ENCODE results near the gene PLEKHG5. TPM values are rescaled to one million over a fixed set of nuclear protein-coding genes. Genes with fewer than 3 reads are reported as not detected.

PLEKHG5 gene
- total RNA-seq, 1 donor from 2014 or later = 17.2 TPM

- DNase-seq (ENCODE audit: extremely low spot score in 2 of 2) = no peak
- H3K27ac ChIP-seq = no peak within 1 kb of the TSS
- H3K36me3 ChIP-seq = peaks cover 0 to 15% of the 10 kb centered on the region in 2 donors
- intact Hi-C loops (cut with DNase I) = no loop called here
- no peaks in the 10 kb centered on the region for H3K27me3 ChIP-seq
- no peaks in the 10 kb centered on the region for H3K4me1 ChIP-seq
- no peak for TF ChIP-seq POLR2AphosphoS5 (IDR thresholded peaks at IDR 0.05; ENCODE audit: insufficient read depth in 1 of 2, low read depth in 1 of 2)
- TF ChIP-seq CTCF (IDR thresholded peaks at IDR 0.05) = no peak
- no peak for TF ChIP-seq POLR2A (IDR thresholded peaks at IDR 0.05)
- H3K4me3 ChIP-seq = peak within 1 kb of the TSS in 1 of 2 donors; percentile 28
- no peaks in the 10 kb centered on the region for H3K9me3 ChIP-seq
Observed at GRCh38 chr1:6466023-6466422, 25.4 kb downstream of the PLEKHG5 start, which contains the start of gene TNFRSF25. Gene TNFRSF25 (minus strand): TSS chr1:6466173. CDS start chr1:6466107, 66 bp downstream.

GRCh38 chr1:6465461-6466005, 25.9 kb downstream of the PLEKHG5 start:
- Histone ChIP-seq H3K36me3 (peaks cover 0 to 16% of the 10 kb centered on the region in 2 donors), H3K4me3 (peak overlapping the region in 1 of 2 donors; percentile 28)

GRCh38 chr1:6464915-6465314, 26.6 kb downstream of the PLEKHG5 start:
- Histone ChIP-seq H3K4me3 (peak overlapping the region in 1 of 2 donors; percentile 28), H3K27me3 (no peaks in the 10 kb centered on the region), H3K36me3 (peaks cover 0 to 16% of the 10 kb centered on the region in 2 donors), H3K4me1 (peaks cover 10% of the 10 kb centered on the region), H3K9me3 (no peaks in the 10 kb centered on the region), H3K27ac (no peak overlapping the region)
- no peak for TF ChIP-seq POLR2AphosphoS5 (IDR thresholded peaks at IDR 0.05; ENCODE audit: insufficient read depth in 1 of 2, low read depth in 1 of 2)
- no peak for TF ChIP-seq POLR2A (IDR thresholded peaks at IDR 0.05)
- no peak for TF ChIP-seq CTCF (IDR thresholded peaks at IDR 0.05)
- intact Hi-C loops (cut with DNase I) = no loop called here
- DNase-seq (ENCODE audit: extremely low spot score in 2 of 2) = no peak

More at GRCh38 chr1:6465461-6466005, 25.9 kb downstream of the PLEKHG5 start:
- intact Hi-C loops (cut with DNase I) = no loop called here
- no peak overlapping the region for H3K27ac ChIP-seq
- no peak for TF ChIP-seq POLR2AphosphoS5 (IDR thresholded peaks at IDR 0.05; ENCODE audit: insufficient read depth in 1 of 2, low read depth in 1 of 2)
- TF ChIP-seq POLR2A (IDR thresholded peaks at IDR 0.05) = no peak
- TF ChIP-seq CTCF (IDR thresholded peaks at IDR 0.05) = no peak
- DNase-seq (ENCODE audit: extremely low spot score in 2 of 2) = no peak
- no peaks in the 10 kb centered on the region for H3K9me3 ChIP-seq
- H3K27me3 ChIP-seq = no peaks in the 10 kb centered on the region
- peaks cover 4% of the 10 kb centered on the region for H3K4me1 ChIP-seq

- DNase-seq (ENCODE audit: extremely low spot score in 2 of 2) = no peak
- H3K4me1 ChIP-seq = peaks cover 15% of the 10 kb centered on the region
- no peaks in the 10 kb centered on the region for H3K27me3 ChIP-seq
- peaks cover 0 to 16% of the 10 kb centered on the region in 2 donors for H3K36me3 ChIP-seq
- H3K4me3 ChIP-seq = no peak overlapping the region
- H3K27ac ChIP-seq = no peak overlapping the region
- H3K9me3 ChIP-seq = no peaks in the 10 kb centered on the region
- TF ChIP-seq POLR2A (IDR thresholded peaks at IDR 0.05) (no peak), CTCF (IDR thresholded peaks at IDR 0.05) (no peak)
- intact Hi-C loops (cut with DNase I) = no loop called here
Observed at GRCh38 chr1:6464514-6464836, 27.0 kb downstream of the PLEKHG5 start.

GRCh38 chr1:6463120-6463412, 28.4 kb downstream of the PLEKHG5 start:
- TF ChIP-seq CTCF (IDR thresholded peaks at IDR 0.05) (no peak), POLR2A (IDR thresholded peaks at IDR 0.05) (no peak), POLR2AphosphoS5 (IDR thresholded peaks at IDR 0.05; ENCODE audit: insufficient read depth in 1 of 2, low read depth in 1 of 2) (no peak)
- no peaks in the 10 kb centered on the region for H3K9me3 ChIP-seq
- intact Hi-C loops (cut with DNase I) = no loop called here
- no peak for DNase-seq (ENCODE audit: extremely low spot score in 2 of 2)
- H3K27me3 ChIP-seq = no peaks in the 10 kb centered on the region
- no peak overlapping the region for H3K27ac ChIP-seq
- H3K4me3 ChIP-seq = no peak overlapping the region
- peaks cover 0 to 13% of the 10 kb centered on the region in 2 donors for H3K36me3 ChIP-seq
- H3K4me1 ChIP-seq = peaks cover 15% of the 10 kb centered on the region

Data from vagina (tissue), 2 donors.